Epidermal melanocyte (primary cell): ENCODE measurements around the gene ADARB1.
A peak's percentile ranks its signal among the peaks of the same experiment; 100 is the strongest.

Source experiments
- DNase-seq: peaks from one replicate; pipeline ENCODE4 v3.0.0; 2011; ENCODE audit warnings: low spot score; ENCODE audit not compliant: insufficient read length

Gene ADARB1

GRCh38 chr21:45113543-45113942 lies 39.2 kb downstream of the ADARB1 start:
- no peak for DNase-seq

- no peak for DNase-seq
Observed at GRCh38 chr21:45114072-45114471, 39.7 kb downstream of the ADARB1 start.

- DNase-seq: no peak
Observed at GRCh38 chr21:45114475-45114874, 40.1 kb downstream of the ADARB1 start.

GRCh38 chr21:45115141-45115540 lies 40.8 kb downstream of the ADARB1 start:
- no peak for DNase-seq

- no peak for DNase-seq
Observed at GRCh38 chr21:45116066-45116465, 41.7 kb downstream of the ADARB1 start.

GRCh38 chr21:45117314-45117713 lies 42.9 kb downstream of the ADARB1 start:
- DNase-seq: no peak

- no peak for DNase-seq
Observed at GRCh38 chr21:45118099-45118498, 43.7 kb downstream of the ADARB1 start.

- DNase-seq: no peak
Observed at GRCh38 chr21:45119812-45120211, 45.4 kb downstream of the ADARB1 start.

GRCh38 chr21:45120975-45121374 lies 46.6 kb downstream of the ADARB1 start:
- DNase-seq: no peak

- no peak for DNase-seq
Observed at GRCh38 chr21:45122030-45122429, 47.6 kb downstream of the ADARB1 start.

GRCh38 chr21:45122432-45123132 lies 48.2 kb downstream of the ADARB1 start:
- no peak for DNase-seq

- DNase-seq: no peak
Observed at GRCh38 chr21:45123440-45123839, 49.1 kb downstream of the ADARB1 start.

- DNase-seq: no peak
Observed at GRCh38 chr21:45124596-45124995, 50.2 kb downstream of the ADARB1 start.

GRCh38 chr21:45125357-45125756 lies 51.0 kb downstream of the ADARB1 start:
- no peak for DNase-seq

- no peak for DNase-seq
Observed at GRCh38 chr21:45126204-45126626, 51.8 kb downstream of the ADARB1 start.

GRCh38 chr21:45126983-45127382 lies 52.6 kb downstream of the ADARB1 start:
- DNase-seq: no peak

GRCh38 chr21:45127937-45128336 lies 53.6 kb downstream of the ADARB1 start:
- DNase-seq: no peak

- DNase-seq: peak; percentile 60
Observed at GRCh38 chr21:45128613-45129188, 54.3 kb downstream of the ADARB1 start.

GRCh38 chr21:45129189-45129923 lies 55.0 kb downstream of the ADARB1 start:
- DNase-seq: no peak

GRCh38 chr21:45130324-45130774 lies 56.0 kb downstream of the ADARB1 start:
- no peak for DNase-seq

GRCh38 chr21:45131537-45131999 lies 57.2 kb downstream of the ADARB1 start:
- DNase-seq: no peak

- no peak for DNase-seq
Observed at GRCh38 chr21:45132841-45133573, 58.6 kb downstream of the ADARB1 start.
